Motor neuron (in vitro differentiated cells): Measurements from ENCODE around the gene JTB. TPM values are rescaled to one million over a fixed set of nuclear protein-coding genes. Genes with fewer than 3 reads are reported as not detected.
"Not testable (repeated sequence)": the region's sequence is repeated elsewhere in the genome, so short reads cannot be mapped to it uniquely, and the experiment has no call there.

Experiments
- ATAC-seq, 8 experiments: fragments of 200-7000 bp; cut with Tn5 transposase; replicated peaks in 6 of 8; 2 replicates each; pipeline ENCODE4 v1.8.0; 2021; ENCODE audit warnings: mild to moderate bottlenecking in 8 of 8, moderate library complexity in 8 of 8
- H3K27ac ChIP-seq, 2 donors: fragments of 250-450 bp; sonication (Bioruptor Pico); 2 replicates each; pipeline ENCODE4 v1.9.0; 2021; ENCODE audit warnings: antibody characterized with exemption in 2 of 2, mild to moderate bottlenecking in 2 of 2, moderate library complexity in 1 of 2
- H3K4me1 ChIP-seq, 2 donors: fragments of 250-450 bp; sonication (Bioruptor Pico); replicated peaks in 1 of 2; 2 replicates each; pipeline ENCODE4 v1.6.1; 2021; ENCODE audit warnings: antibody characterized with exemption in 2 of 2, mild to moderate bottlenecking in 2 of 2, moderate library complexity in 1 of 2
- H3K4me3 ChIP-seq, 5 donors: fragments of 250-450 bp; sonication (Bioruptor Pico); 2 replicates each; pipeline ENCODE4 v1.9.0; 2021; ENCODE audit warnings: antibody characterized with exemption in 5 of 5, mild to moderate bottlenecking in 5 of 5, moderate library complexity in 4 of 5
- WGBS, 10 experiments: fragments of 450-650 bp; shearing (Covaris generic); methylation state at CpG; one replicate each; pipeline ENCODE4 v1.0.0; 2022; 5-methylcytosine and 5-hydroxymethylcytosine counted together
- in situ Hi-C, 9 experiments: fragments of 400-800 bp; cut with MboI; loops; one replicate each; pipeline ENCODE4 v1.15.0; 2021; ENCODE audit warnings: low sequenced_read_pairs in 9 of 9, low pct_unique_long_range_greater_than_20kb in 2 of 9; ENCODE audit not compliant: unreplicated experiment in 9 of 9
- total RNA-seq, 8 experiments: library from RNA; unstranded; fragments of 300-600 nt; gene quantifications; 2 replicates each; pipeline versions ENCODE4 v1.2.3 to v1.2.4, GENCODE V29; 2022

The JTB gene
- total RNA-seq: 100 to 1,000 TPM in 6 of 8 experiments, 10 to 100 TPM in 2; 78.1 to 140 (median 109) TPM

DNA sequence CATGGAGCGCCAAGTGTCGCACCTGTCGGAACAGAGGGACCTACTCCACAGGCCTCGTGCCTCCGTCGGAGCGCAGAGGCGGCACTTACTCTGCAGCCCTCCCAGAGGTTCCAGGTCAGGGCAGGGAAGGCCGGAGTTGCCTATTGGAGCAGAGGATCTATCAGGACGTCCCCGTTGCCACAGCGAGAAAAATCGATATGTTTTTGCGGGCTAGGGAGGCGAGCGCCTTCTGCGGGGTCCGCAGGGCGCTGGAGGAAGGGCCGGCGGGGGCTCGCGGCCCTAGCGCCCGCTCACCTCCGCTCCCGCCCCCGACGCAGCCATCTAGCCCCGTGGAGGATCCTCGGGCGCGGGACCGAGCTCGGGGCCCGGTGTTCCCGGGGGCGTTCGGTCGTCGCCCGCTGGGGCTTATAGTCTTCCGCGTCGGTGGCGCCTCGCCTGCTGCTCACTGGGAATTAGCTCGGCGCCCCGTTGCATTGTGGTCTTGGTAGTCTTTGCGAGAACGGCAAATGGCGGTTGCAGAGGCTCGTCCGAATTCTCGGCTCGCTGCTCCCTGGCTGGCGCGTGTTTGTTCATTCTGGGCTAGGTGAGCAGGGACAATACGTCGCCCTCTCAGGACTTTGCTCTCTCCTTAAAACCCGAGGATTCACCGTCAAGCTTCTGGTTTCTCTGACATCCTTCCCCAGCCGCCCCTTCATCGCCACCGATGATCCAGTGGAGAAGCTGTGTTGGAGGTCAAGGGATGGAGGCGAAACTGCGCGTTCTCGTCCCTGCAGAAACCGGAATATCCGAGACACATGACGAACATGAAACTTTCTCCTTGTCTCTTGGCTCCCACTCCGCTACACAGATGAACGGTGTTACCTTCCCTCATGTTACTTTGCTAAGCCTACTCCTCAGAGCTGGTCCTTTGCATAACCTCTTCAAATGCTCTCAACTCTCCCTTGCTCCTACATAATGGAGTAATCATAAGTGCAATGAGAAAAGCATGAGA is at the start of gene JTB:
Gene JTB (minus strand): TSS at position 425 of the 991 bp plus-strand sequence. CDS start 422 bp downstream, at position 3.
- in situ Hi-C loops: loop anchor here in 6 of 9 experiments (10.0 to 25.0 kb wide), 5 partner anchors 290 to 615 kb away; partner anchors contain the start of genes NPR1 (in 3 of the 6), ILF2 (in 2 of the 6), S100A9 (in 1 of the 6) and SNAPIN (in 1 of the 6)
- peak; percentile 88 to 93 (median 92) for ATAC-seq
- WGBS, 10 experiments: 0 to 13% (median 0%) methylated on average over 2 to 35 of the region's 75 CpGs
- Histone ChIP-seq H3K27ac (peak within 1 kb of the TSS; percentile 85 to 91), H3K4me3 (peak within 1 kb of the TSS; percentile 53 to 95 (median 83)), H3K4me1 (peaks cover 8 to 19% of the 10 kb centered on the region in 2 donors)

DNA sequence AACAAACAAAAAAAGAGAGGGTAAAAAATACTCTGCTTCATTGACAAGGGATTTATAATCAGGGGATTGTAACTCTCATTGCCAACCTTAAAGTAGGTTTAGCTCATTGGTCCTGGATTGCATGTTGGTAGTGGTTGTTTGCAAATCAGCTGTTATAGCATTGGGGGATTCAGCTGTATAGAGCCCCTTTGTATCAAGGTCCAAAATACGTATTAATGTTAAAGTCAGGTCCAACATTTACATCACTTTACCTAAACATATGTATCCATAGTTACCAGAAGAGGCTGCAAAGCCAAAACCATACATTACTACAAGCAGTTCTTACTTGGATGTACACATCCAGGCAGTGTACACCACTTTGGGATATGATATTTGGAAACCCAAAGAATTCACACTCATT is 42.5 kb upstream of the JTB start:
- in situ Hi-C loops: loop anchor here in 1 of 9 experiments (10.0 kb wide), 1 partner anchor 125 kb away; no protein-coding TSS in a partner anchor
- no peak overlapping the region for H3K4me3 ChIP-seq
- 14 to 86% (median 70%) methylated on average over 1 of the region's 1 CpG; no CpG with 5 or more reads in 2 of the 10 experiments for WGBS, 10 experiments
- ATAC-seq: no peak
- H3K27ac ChIP-seq: no peak overlapping the region
- no peaks in the 10 kb centered on the region for H3K4me1 ChIP-seq

- no peak overlapping the region for H3K4me3 ChIP-seq
- 20 to 92% (median 78%) methylated on average over 1 to 4 of the region's 4 CpGs; no CpG with 5 or more reads in 1 of the 10 experiments for WGBS, 10 experiments
- in situ Hi-C loops: no loop called here
These were observed 41.8 kb upstream of the JTB start for GRCh38 chr1:154019269-154019668.

DNA sequence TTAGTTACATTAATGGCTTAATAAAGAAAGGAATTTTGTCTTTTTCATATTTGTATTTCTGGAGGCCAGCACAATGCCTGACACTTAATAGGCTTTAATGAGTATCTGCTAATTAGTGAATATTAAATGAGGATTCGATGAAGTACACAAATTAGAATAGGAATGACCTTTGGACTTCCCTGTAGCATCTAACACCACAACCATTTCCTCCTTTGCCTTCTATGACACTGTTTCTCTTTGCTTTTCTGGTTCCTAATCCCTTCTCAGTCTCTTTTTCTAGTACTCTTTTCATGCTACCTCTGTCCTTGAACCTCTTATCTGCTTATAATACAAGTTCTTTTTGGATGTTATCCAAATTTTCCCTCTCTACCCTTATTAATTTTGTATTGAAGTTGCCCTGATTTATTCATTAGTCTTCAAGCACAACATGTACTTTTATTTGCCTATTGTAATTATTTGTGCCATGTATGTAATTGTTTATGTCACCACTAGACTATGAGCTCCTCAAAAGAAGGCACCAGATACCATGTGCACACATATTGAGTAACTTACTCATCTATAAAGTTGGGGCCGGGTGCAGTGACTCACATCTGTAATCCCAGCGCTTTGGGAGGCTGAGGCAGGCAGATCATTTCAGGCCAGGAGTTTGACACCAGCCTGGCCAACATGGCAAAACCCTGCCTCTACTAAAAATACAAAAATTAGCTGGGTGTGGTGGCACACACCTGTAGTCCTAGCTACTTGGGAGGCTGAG is 36.9 kb upstream of the JTB start:
- Histone ChIP-seq H3K4me3 (no peak overlapping the region), H3K27ac (no peak overlapping the region), H3K4me1 (no peaks in the 10 kb centered on the region)
- in situ Hi-C loops: no loop called here
- WGBS, 10 experiments: 29 to 86% (median 44%) methylated on average over 1 to 3 of the region's 3 CpGs; no CpG with 5 or more reads in 1 of the 10 experiments
- peak in 2 of 8 experiments; percentile 22 to 52 for ATAC-seq

More at GRCh38 chr1:154019269-154019668, 41.8 kb upstream of the JTB start:
- Histone ChIP-seq H3K4me1 (no peaks in the 10 kb centered on the region), H3K27ac (no peak overlapping the region)
- peak in 1 of 8 experiments; percentile 62 for ATAC-seq

DNA sequence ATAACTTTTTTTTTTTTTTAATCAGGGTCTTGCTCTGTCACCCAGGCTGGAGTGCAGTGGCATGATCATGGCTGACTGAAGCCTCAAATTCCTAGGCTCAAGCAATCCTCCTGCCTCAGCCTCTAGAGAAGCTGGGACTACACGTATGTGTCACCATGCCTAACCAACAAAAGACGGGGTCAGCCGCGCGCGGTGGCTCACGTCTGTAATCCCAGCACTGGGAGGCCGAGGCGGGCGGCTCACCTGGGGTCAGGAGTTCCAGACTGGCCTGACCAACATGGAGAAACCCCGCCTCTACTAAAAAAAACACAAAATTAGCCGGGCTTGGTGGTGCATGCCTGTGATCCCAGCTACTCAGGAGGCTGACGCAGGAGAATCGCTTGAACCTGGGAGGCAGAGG is 35.1 kb upstream of the JTB start:
- 85 to 100% (median 97%) methylated on average over 1 to 14 of the region's 14 CpGs; no CpG with 5 or more reads in 3 of the 10 experiments for WGBS, 10 experiments
- H3K4me3 ChIP-seq, in situ Hi-C loops, H3K27ac ChIP-seq, ATAC-seq, H3K4me1 ChIP-seq: not testable (repeated sequence)

DNA sequence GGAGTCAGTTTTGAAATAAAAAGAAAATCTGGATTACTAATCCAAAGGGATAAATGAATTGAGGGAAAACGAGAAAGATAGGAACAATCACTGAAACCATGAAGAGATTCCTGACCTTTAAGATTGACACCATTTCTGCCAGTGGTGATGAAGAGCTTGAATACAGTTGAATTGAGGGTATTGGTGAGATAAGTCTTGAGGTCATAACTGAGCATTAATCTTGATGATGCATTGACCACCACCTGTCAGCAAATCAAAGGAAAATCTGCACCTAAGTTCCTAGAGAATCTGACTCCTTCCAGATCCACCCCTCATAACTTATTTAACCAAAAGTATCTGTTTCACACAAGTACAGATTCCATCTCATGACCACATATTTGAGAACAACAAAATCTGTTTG is 34.7 kb upstream of the JTB start:
- no peak overlapping the region for H3K27ac ChIP-seq
- H3K4me3 ChIP-seq: no peak overlapping the region
- in situ Hi-C loops: no loop called here
- ATAC-seq: no peak
- 33 to 100% (median 74%) methylated on average over 1 of the region's 1 CpG; no CpG with 5 or more reads in 3 of the 10 experiments for WGBS, 10 experiments
- no peaks in the 10 kb centered on the region for H3K4me1 ChIP-seq

GRCh38 chr1:154006136-154006535 is 28.7 kb upstream of the JTB start:
- in situ Hi-C loops: no loop called here
- H3K27ac ChIP-seq: no peak overlapping the region
- ATAC-seq: no peak

GRCh38 chr1:154000420-154000819 is 22.9 kb upstream of the JTB start:
- in situ Hi-C loops: no loop called here
- no peak for ATAC-seq
- Histone ChIP-seq H3K4me3 (no peak overlapping the region), H3K4me1 (no peaks in the 10 kb centered on the region), H3K27ac (no peak overlapping the region)
- WGBS, 10 experiments: 21 to 100% (median 83%) methylated on average over 2 to 4 of the region's 4 CpGs; no CpG with 5 or more reads in 1 of the 10 experiments

More at GRCh38 chr1:154006136-154006535, 28.7 kb upstream of the JTB start:
- Histone ChIP-seq H3K4me3 (no peak overlapping the region), H3K4me1 (no peaks in the 10 kb centered on the region)
- WGBS, 10 experiments: 91 to 100% (median 100%) methylated on average over 1 to 3 of the region's 3 CpGs; no CpG with 5 or more reads in 3 of the 10 experiments

DNA sequence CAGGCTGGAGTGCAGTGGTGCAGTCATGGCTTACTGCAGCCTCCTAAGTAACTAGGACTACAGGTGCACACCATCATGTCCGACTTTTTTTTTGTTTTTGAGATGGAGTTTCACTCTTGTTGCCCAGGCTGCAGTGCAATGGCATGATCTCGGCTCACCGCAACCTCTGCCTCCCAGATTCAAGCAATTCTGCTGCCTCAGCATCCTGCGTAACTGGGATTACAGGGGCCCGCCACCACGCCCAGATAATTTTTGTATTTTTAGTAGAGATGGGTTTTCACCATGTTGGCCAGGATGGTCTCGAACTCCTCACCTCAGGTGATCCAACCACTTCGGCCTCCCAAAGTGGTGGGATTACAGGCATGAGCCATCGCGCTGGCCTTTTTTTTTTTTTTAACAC is 19.4 kb upstream of the JTB start:
- not testable (repeated sequence) for H3K4me1 ChIP-seq, H3K4me3 ChIP-seq, H3K27ac ChIP-seq
- WGBS, 10 experiments: 84 to 98% (median 93%) methylated on average over 3 to 10 of the region's 10 CpGs; no CpG with 5 or more reads in 1 of the 10 experiments
- peak in 1 of 8 experiments; percentile 5 for ATAC-seq
- in situ Hi-C loops: loop anchor here in 6 of 9 experiments (25.0 kb wide), 4 partner anchors 310 to 635 kb away; partner anchors contain the start of genes NPR1 (in 2 of the 6), ILF2 (in 1 of the 6), S100A9 (in 1 of the 6) and SNAPIN (in 1 of the 6)

DNA sequence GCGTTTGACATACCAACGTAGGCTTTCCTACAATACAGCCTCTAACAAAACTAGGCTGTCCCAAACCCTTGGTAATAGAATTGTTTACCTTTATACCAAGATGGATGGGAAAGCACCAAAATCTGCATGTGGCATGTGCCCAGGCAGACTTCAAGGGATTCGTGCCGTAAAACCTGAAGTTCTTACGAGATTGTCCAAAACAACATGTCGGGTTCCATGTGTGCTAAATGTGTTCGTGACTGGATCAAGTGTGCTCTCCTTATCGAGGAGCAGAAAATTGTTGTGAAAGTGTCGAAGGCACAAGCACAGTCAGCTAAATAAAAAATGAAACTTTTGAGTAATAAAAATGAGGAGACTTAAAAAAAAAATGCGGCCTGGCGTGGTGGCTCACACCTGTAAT is 18.2 kb upstream of the JTB start:
- WGBS, 10 experiments: 89 to 100% (median 95%) methylated on average over 2 to 11 of the region's 11 CpGs
- H3K27ac ChIP-seq: no peak overlapping the region
- H3K4me3 ChIP-seq: no peak overlapping the region
- H3K4me1 ChIP-seq: peaks cover 14% of the 10 kb centered on the region in 2 donors
- in situ Hi-C loops: loop anchor here in 6 of 9 experiments (25.0 kb wide), 4 partner anchors 308 to 633 kb away; partner anchors contain the start of genes NPR1 (in 2 of the 6), ILF2 (in 1 of the 6), S100A9 (in 1 of the 6) and SNAPIN (in 1 of the 6)
- ATAC-seq: no peak

DNA sequence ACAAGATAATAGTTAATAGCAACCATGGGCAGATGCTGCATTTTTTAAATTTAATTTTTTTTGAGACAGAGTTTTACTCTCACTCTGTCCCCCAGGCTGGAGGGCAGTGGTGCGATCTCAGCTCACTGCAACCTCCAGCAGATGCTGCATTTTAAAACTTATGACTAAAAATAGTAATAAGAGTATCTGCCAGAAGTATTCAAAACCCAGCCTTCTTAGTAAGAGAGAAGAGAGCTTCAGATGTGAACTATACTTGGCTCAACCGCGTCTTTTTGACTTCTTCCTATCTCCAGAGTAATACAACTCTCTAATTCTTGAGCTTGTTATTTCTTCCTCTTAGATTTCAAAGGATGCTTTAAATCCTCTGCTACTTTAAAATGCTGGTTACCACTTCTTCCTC is 17.7 kb upstream of the JTB start:
- Histone ChIP-seq H3K4me3 (no peak overlapping the region), H3K4me1 (peaks cover 15% of the 10 kb centered on the region in 2 donors), H3K27ac (no peak overlapping the region)
- 75 to 100% (median 100%) methylated on average over 1 to 3 of the region's 3 CpGs; no CpG with 5 or more reads in 1 of the 10 experiments for WGBS, 10 experiments
- ATAC-seq: no peak
- in situ Hi-C loops: loop anchor here in 6 of 9 experiments (25.0 kb wide), 4 partner anchors 308 to 633 kb away; partner anchors contain the start of genes NPR1 (in 2 of the 6), ILF2 (in 1 of the 6), S100A9 (in 1 of the 6) and SNAPIN (in 1 of the 6)

GRCh38 chr1:153991806-153992205 is 14.3 kb upstream of the JTB start:
- WGBS, 10 experiments: 62 to 100% (median 89%) methylated on average over 1 to 2 of the region's 2 CpGs; no CpG with 5 or more reads in 1 of the 10 experiments
- H3K27ac ChIP-seq: no peak overlapping the region
- peak overlapping the region; percentile 72 to 98 (median 95) for H3K4me3 ChIP-seq
- H3K4me1 ChIP-seq: peaks cover 18 to 21% of the 10 kb centered on the region in 2 donors
- no peak for ATAC-seq
- in situ Hi-C loops: loop anchor here in 6 of 9 experiments (25.0 kb wide), 4 partner anchors 305 to 630 kb away; partner anchors contain the start of genes NPR1 (in 2 of the 6), ILF2 (in 1 of the 6), S100A9 (in 1 of the 6) and SNAPIN (in 1 of the 6)
